HTERT RPE-1 (cell line): ENCODE measurements around the gene SUCLG2.
"Not testable (repeated sequence)": the region's sequence is repeated elsewhere in the genome, so short reads cannot be mapped to it uniquely, and the experiment has no call there.

Experiments used
- in situ Hi-C: fragments of 300-500 bp; cut with MboI; formaldehyde crosslinking; loops from 4 replicates; pipeline ENCODE4 v1.14.3; 2020; ENCODE audit warnings: low sequenced_read_pairs

SUCLG2 gene

GRCh38 chr3:67610458-67610857 is 44.0 kb downstream of the SUCLG2 start:
- in situ Hi-C loops: no loop called here

GRCh38 chr3:67609709-67610108 is 44.7 kb downstream of the SUCLG2 start:
- in situ Hi-C loops: no loop called here

GRCh38 chr3:67608034-67608433 is 46.4 kb downstream of the SUCLG2 start:
- in situ Hi-C loops: no loop called here

- in situ Hi-C loops: no loop called here
These were observed 49.0 kb downstream of the SUCLG2 start for GRCh38 chr3:67605377-67605776.

GRCh38 chr3:67602816-67603215 is 51.6 kb downstream of the SUCLG2 start:
- in situ Hi-C loops: no loop called here

- in situ Hi-C loops: no loop called here
These were observed 52.3 kb downstream of the SUCLG2 start for GRCh38 chr3:67601919-67602608.

- in situ Hi-C loops: no loop called here
These were observed 53.0 kb downstream of the SUCLG2 start for GRCh38 chr3:67601385-67601784.

GRCh38 chr3:67599821-67600220 is 54.6 kb downstream of the SUCLG2 start:
- in situ Hi-C loops: no loop called here

- in situ Hi-C loops: no loop called here
These were observed 55.4 kb downstream of the SUCLG2 start for GRCh38 chr3:67598814-67599556.

- in situ Hi-C loops: no loop called here
These were observed 59.0 kb downstream of the SUCLG2 start for GRCh38 chr3:67595424-67595823.

GRCh38 chr3:67593761-67594234 is 60.6 kb downstream of the SUCLG2 start:
- in situ Hi-C loops: no loop called here

GRCh38 chr3:67592057-67592456 is 62.4 kb downstream of the SUCLG2 start:
- in situ Hi-C loops: no loop called here

GRCh38 chr3:67587811-67588210 is 66.6 kb downstream of the SUCLG2 start:
- in situ Hi-C loops: no loop called here

GRCh38 chr3:67587301-67587700 is 67.1 kb downstream of the SUCLG2 start:
- in situ Hi-C loops: no loop called here

- in situ Hi-C loops: not testable (repeated sequence)
These were observed 69.8 kb downstream of the SUCLG2 start for GRCh38 chr3:67584608-67585007.

GRCh38 chr3:67580430-67581000 is 73.9 kb downstream of the SUCLG2 start:
- in situ Hi-C loops: no loop called here

- in situ Hi-C loops: no loop called here
These were observed 76.0 kb downstream of the SUCLG2 start for GRCh38 chr3:67578416-67578815.

GRCh38 chr3:67576441-67576840 is 78.0 kb downstream of the SUCLG2 start:
- in situ Hi-C loops: no loop called here

GRCh38 chr3:67569324-67569723 is 85.1 kb downstream of the SUCLG2 start:
- in situ Hi-C loops: no loop called here

- in situ Hi-C loops: no loop called here
These were observed 86.5 kb downstream of the SUCLG2 start for GRCh38 chr3:67567893-67568292.

GRCh38 chr3:67564973-67565372 is 89.4 kb downstream of the SUCLG2 start:
- in situ Hi-C loops: no loop called here

- in situ Hi-C loops: no loop called here
These were observed 90.4 kb downstream of the SUCLG2 start for GRCh38 chr3:67564008-67564407.
